ENCODE measurements around the gene SCGB1D2. TPM values are rescaled to one million over a fixed set of nuclear protein-coding genes. Genes with fewer than 3 reads are reported as not detected.

SCGB1D2 gene
- total and polyA plus RNA-seq, 9 of the 15 experiments (the other 6 are each of a cell fraction or from before 2014, with no cell fraction given) = not detected

- TF ChIP-seq HBP1 (CRISPR knock-in tag; IDR thresholded peaks at IDR 0.05) (0 out of 2 replicates have a peak, but pooled peaks have one; percentile 54), TRIM24 (IDR thresholded peaks at IDR 0.05) (no peak), ZBTB34 (CRISPR knock-in tag; IDR thresholded peaks at IDR 0.05) (no peak), CHD7 (IDR thresholded peaks at IDR 0.05; ENCODE audit: low read depth, low read length) (no peak), ZBTB12 (CRISPR knock-in tag; IDR thresholded peaks at IDR 0.05) (no peak), CAMTA2 (CRISPR knock-in tag; conservative IDR thresholded peaks at IDR 0.05) (no peak), SUPT5H (IDR thresholded peaks at IDR 0.05) (no peak), POLR2AphosphoS5 (IDR thresholded peaks at IDR 0.05; ENCODE audit: control insufficient read depth, insufficient read depth, low read depth, low read length) (no peak), USF1 (CRISPR knock-in tag; IDR thresholded peaks at IDR 0.05) (no peak), NFE2L1 (tag; IDR thresholded peaks at IDR 0.05; ENCODE audit: borderline replicate concordance, low read depth) (no peak), MLX (CRISPR knock-in tag; conservative IDR thresholded peaks at IDR 0.05) (no peak)
These were observed 4.5 kb upstream of the SCGB1D2 start (continued) for GRCh38 chr11:62237499-62237898.

All from K562 (cell line).